ENCODE measurements around the gene LYPD6. TPM values are rescaled to one million over a fixed set of nuclear protein-coding genes. Genes with fewer than 3 reads are reported as not detected.

Gene LYPD6
- total and polyA plus RNA-seq, 2 experiments from 2014 or later, result 4.9 to 12.4 TPM

GRCh38 chr2:149428783-149429182, 98.4 kb downstream of the LYPD6 start:
- Histone ChIP-seq H4K20me1 (replicated peaks; ENCODE audit: insufficient read depth) (no peaks in the 10 kb centered on the region), H3K4me1 (ENCODE audit: insufficient read depth) (no peaks in the 10 kb centered on the region; the same call in 1 of the 2 replicates), H3K4me3 (no peak overlapping the region), H2AFZ (no peak overlapping the region), H3K27ac (ENCODE audit: low read depth) (no peak overlapping the region), H3K4me2 (no peak overlapping the region), H3K27me3 (ENCODE audit: insufficient read depth) (no peaks in the 10 kb centered on the region), H3F3A (replicated peaks; ENCODE audit: low read depth) (no peaks in the 10 kb centered on the region), H3K36me3 (ENCODE audit: insufficient read depth) (no peaks in the 10 kb centered on the region), H3K9me2 (ENCODE audit: insufficient read depth) (no peaks in the 10 kb centered on the region), H3K79me2 (replicated peaks; ENCODE audit: insufficient read depth) (no peaks in the 10 kb centered on the region)
- ATAC-seq, result no peak
- H3K9me3 Mint-ChIP-seq, result no peaks in the 10 kb centered on the region
- H3K4me1 Mint-ChIP-seq, result peaks cover 7% of the 10 kb centered on the region
- no peak overlapping the region for H3K4me3 Mint-ChIP-seq
- H3K36me3 Mint-ChIP-seq (ENCODE audit: low read depth), result no peaks in the 10 kb centered on the region
- no peaks in the 10 kb centered on the region for H3K27me3 Mint-ChIP-seq (ENCODE audit: insufficient read depth, low read depth, poor library complexity)
- TF ChIP-seq STAT1 (IDR thresholded peaks at IDR 0.05; ENCODE audit: unreplicated experiment) (no peak), ETS1 (IDR thresholded peaks at IDR 0.05) (no peak), ZNF114 (CRISPR knock-in tag; IDR thresholded peaks at IDR 0.05) (no peak)
- DNase-seq (ENCODE audit: low spot score), result no peak
- no peak overlapping the region for H3K27ac Mint-ChIP-seq

- Mint-ChIP-seq H3K27me3 (ENCODE audit: insufficient read depth, low read depth, poor library complexity) (no peaks in the 10 kb centered on the region), H3K9me3 (no peaks in the 10 kb centered on the region), H3K4me3 (no peak overlapping the region), H3K4me1 (peaks cover 7% of the 10 kb centered on the region), H3K36me3 (ENCODE audit: low read depth) (no peaks in the 10 kb centered on the region), H3K27ac (no peak overlapping the region)
- Histone ChIP-seq H3K79me2 (replicated peaks; ENCODE audit: insufficient read depth) (no peaks in the 10 kb centered on the region), H2AFZ (no peak overlapping the region), H4K20me1 (replicated peaks; ENCODE audit: insufficient read depth) (no peaks in the 10 kb centered on the region), H3K9me2 (ENCODE audit: insufficient read depth) (no peaks in the 10 kb centered on the region), H3K27me3 (ENCODE audit: insufficient read depth) (no peaks in the 10 kb centered on the region), H3K27ac (ENCODE audit: low read depth) (no peak overlapping the region), H3K4me2 (no peak overlapping the region), H3F3A (replicated peaks; ENCODE audit: low read depth) (no peaks in the 10 kb centered on the region), H3K4me3 (no peak overlapping the region), H3K4me1 (ENCODE audit: insufficient read depth) (no peaks in the 10 kb centered on the region; the same call in 1 of the 2 replicates), H3K36me3 (ENCODE audit: insufficient read depth) (no peaks in the 10 kb centered on the region)
- no peak for DNase-seq (ENCODE audit: low spot score)
- ATAC-seq, result no peak
- TF ChIP-seq ZNF114 (CRISPR knock-in tag; IDR thresholded peaks at IDR 0.05) (no peak), STAT1 (IDR thresholded peaks at IDR 0.05; ENCODE audit: unreplicated experiment) (no peak), EZH2phosphoT487 (IDR thresholded peaks at IDR 0.05; ENCODE audit: unreplicated experiment) (no peak), ETS1 (IDR thresholded peaks at IDR 0.05) (no peak), NANOG (IDR thresholded peaks at IDR 0.05; ENCODE audit: borderline replicate concordance) (no peak), JUNB (IDR thresholded peaks at IDR 0.05; ENCODE audit: unreplicated experiment) (no peak), REST (IDR thresholded peaks at IDR 0.05; ENCODE audit: unreplicated experiment) (no peak), CTCF (conservative IDR thresholded peaks at IDR 0.05; ENCODE audit: low read depth in 2 of 2) (no peak), CREB1 (CRISPR knock-in tag; IDR thresholded peaks at IDR 0.05; ENCODE audit: low read depth) (no peak), POLR2AphosphoS5 (IDR thresholded peaks at IDR 0.05; ENCODE audit: low read depth) (no peak)
These were observed 100.7 kb downstream of the LYPD6 start for GRCh38 chr2:149430743-149431736.

Measured in GM23338 (cell line).